HAP-1 (cell line): Measurements from ENCODE around the gene PPP1CA.
"Not testable (repeated sequence)": the region's sequence is repeated elsewhere in the genome, so short reads cannot be mapped to it uniquely, and the experiment has no call there.

Experiments used
- DNase-seq, 2 experiments: peaks; one replicate each; pipeline ENCODE4 v3.0.0-alpha.2; 2016 to 2020; ENCODE audit warnings: low spot score in 2 of 2
- H3K27me3 ChIP-seq: fragments of 250-450 bp; sonication (Bioruptor Pico); 2 replicates; pipeline ENCODE4 v1.5.1; 2020; ENCODE audit warnings: low read depth, mild to moderate bottlenecking, moderate library complexity
- H3K36me3 ChIP-seq: fragments of 250-450 bp; sonication (Bioruptor Pico); replicated peaks from 2 replicates; pipeline ENCODE4 v1.5.1; 2020; ENCODE audit warnings: mild to moderate bottlenecking
- H3K4me1 ChIP-seq: fragments of 250-450 bp; sonication (Bioruptor Pico); 2 replicates; pipeline ENCODE4 v1.5.1; 2020; ENCODE audit warnings: mild to moderate bottlenecking
- H3K4me3 ChIP-seq: fragments of 250-450 bp; sonication (Bioruptor Pico); 2 replicates; pipeline ENCODE4 v1.5.1; 2020; ENCODE audit warnings: mild to moderate bottlenecking, moderate library complexity
- H3K9me3 ChIP-seq: fragments of 250-450 bp; sonication (Bioruptor Pico); 2 replicates; pipeline ENCODE4 v1.5.1; 2020; ENCODE audit warnings: mild to moderate bottlenecking, moderate library complexity
- in situ Hi-C: fragments of 300-500 bp; cut with MboI; formaldehyde crosslinking; loops from 3 replicates; pipeline ENCODE4 v1.14.3; 2020; ENCODE audit warnings: low sequenced_read_pairs, inconsistent platforms, mixed read lengths

The PPP1CA gene

DNA sequence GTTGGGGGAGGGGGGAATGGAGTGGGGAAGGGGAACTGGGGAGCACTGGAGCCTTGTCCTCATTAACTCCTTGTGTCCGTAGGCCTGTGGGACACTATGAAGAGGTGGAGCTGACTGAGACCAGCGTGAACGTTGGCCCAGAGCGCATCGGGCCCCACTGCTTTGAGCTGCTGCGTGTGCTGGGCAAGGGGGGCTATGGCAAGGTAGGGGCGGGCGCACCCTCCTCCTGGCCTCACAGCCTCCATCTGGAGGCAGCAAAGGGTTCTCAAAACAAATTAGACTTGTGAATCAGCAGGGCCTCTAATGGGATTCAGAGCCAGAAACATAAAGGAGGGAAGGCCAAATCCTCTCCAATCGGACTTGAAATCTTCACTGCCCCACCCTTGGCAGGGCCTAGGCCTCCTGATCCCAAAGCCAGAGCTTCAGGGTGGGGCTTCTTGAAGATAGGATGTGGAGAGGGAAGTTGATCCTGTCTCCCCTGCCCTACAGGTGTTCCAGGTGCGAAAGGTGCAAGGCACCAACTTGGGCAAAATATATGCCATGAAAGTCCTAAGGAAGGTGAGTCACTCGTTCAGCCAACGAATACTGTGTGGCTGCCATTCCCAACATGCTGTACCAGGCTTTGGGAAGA lies 27.5 kb upstream of the PPP1CA start:
- Histone ChIP-seq H3K36me3 (peaks cover 31% of the 10 kb centered on the region), H3K4me1 (peaks cover 11% of the 10 kb centered on the region), H3K9me3 (no peaks in the 10 kb centered on the region), H3K4me3 (peak overlapping the region; percentile 87), H3K27me3 (no peaks in the 10 kb centered on the region)
- in situ Hi-C loops, result no loop called here
- DNase-seq, result no peak

GRCh38 chr11:67428052-67429001 lies 26.7 kb upstream of the PPP1CA start, which contains the start of gene RPS6KB2:
RPS6KB2 (plus strand) TSS chr11:67428494; CDS start chr11:67428546, 52 bp downstream.
- H3K4me1 ChIP-seq, result peaks cover 11% of the 10 kb centered on the region
- peaks cover 24% of the 10 kb centered on the region for H3K36me3 ChIP-seq
- no peaks in the 10 kb centered on the region for H3K27me3 ChIP-seq
- H3K4me3 ChIP-seq, result peak within 1 kb of the TSS; percentile 87
- in situ Hi-C loops, result no loop called here
- peak; percentile 95 to 99 for DNase-seq
- H3K9me3 ChIP-seq, result no peaks in the 10 kb centered on the region

GRCh38 chr11:67427364-67427859 lies 25.8 kb upstream of the PPP1CA start:
- H3K27me3 ChIP-seq, H3K9me3 ChIP-seq, DNase-seq, in situ Hi-C loops: not testable (repeated sequence)
- Histone ChIP-seq H3K4me1 (peaks cover 11% of the 10 kb centered on the region), H3K4me3 (peak overlapping the region; percentile 87), H3K36me3 (peaks cover 17% of the 10 kb centered on the region)

DNA sequence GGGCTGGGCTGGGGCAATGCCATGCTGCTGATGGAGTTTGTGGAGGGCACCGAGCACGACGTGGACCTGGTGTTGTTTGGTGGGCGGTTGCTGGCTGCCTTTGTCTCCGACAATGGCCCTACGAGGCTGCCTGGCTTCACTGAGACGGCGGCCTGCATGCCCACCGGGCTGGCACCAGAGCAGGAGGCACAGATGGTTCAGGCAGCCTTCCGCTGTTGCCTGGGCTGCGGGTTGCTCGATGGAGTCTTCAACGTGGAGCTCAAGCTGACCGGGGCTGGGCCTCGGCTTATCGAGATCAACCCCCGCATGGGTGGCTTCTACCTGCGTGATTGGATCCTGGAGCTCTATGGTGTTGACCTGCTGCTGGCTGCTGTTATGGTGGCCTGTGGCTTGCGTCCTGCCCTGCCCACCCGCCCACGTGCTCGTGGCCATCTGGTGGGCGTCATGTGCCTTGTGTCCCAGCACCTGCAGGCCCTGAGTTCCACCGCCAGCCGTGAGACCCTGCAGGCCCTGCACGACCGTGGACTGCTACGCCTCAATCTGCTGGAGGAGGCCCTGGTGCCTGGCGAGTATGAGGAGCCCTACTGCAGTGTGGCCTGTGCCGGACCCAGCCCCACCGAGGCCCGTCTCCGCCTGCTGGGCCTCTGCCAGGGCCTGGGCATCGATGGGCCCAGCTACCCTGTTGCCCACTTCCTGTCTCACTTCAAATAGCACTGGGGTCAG lies 22.4 kb upstream of the PPP1CA start:
- H3K36me3 ChIP-seq, result no peaks in the 10 kb centered on the region
- H3K9me3 ChIP-seq, result no peaks in the 10 kb centered on the region
- H3K4me1 ChIP-seq, result peaks cover 13% of the 10 kb centered on the region
- H3K4me3 ChIP-seq, result no peak overlapping the region
- in situ Hi-C loops, result no loop called here
- DNase-seq, result no peak
- H3K27me3 ChIP-seq, result no peaks in the 10 kb centered on the region

DNA sequence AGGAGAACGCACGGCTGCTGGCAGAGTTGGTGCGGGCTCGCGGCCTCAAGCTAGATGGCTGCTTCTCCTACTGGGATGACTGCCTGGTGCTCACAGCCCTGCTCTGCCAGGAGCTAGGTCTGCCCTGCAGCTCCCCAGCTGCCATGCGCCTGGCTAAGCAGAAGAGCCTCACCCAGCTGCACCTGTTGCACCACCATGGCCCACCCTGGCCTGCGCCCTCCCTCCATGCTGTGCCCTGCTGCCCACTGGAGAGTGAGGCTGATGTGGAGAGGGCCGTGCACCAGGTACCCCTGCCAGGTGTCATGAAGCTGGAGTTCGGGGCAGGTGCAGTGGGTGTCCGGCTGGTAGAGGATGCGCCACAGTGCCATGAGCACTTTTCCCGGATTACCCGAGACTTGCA lies 21.8 kb upstream of the PPP1CA start:
- no peaks in the 10 kb centered on the region for H3K27me3 ChIP-seq
- in situ Hi-C loops, result no loop called here
- H3K4me3 ChIP-seq, result no peak overlapping the region
- no peak for DNase-seq
- peaks cover 13% of the 10 kb centered on the region for H3K4me1 ChIP-seq
- no peaks in the 10 kb centered on the region for H3K36me3 ChIP-seq
- H3K9me3 ChIP-seq, result no peaks in the 10 kb centered on the region

DNA sequence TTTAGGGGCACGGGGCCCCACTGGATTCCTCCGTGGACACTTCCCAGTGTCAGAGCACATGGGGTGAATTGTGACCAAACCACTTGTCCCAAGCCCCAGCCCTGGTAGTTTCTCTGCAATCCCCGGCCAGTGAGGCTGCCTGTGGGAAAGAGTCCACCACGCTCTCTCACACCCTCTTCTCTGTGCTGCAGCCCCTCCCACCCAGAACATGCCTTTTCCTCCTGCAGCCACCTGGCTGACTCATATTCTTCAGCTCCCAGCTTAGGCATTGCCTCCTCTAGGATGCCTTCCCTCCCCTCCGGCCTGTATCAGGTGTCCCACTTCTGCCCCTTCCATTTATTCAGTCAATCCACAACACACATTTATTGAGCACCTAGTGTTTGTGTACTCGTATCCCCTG lies 21.2 kb upstream of the PPP1CA start:
- DNase-seq, result no peak
- H3K27me3 ChIP-seq, result no peaks in the 10 kb centered on the region
- H3K4me3 ChIP-seq, result no peak overlapping the region
- in situ Hi-C loops, result no loop called here
- H3K9me3 ChIP-seq, result no peaks in the 10 kb centered on the region
- peaks cover 13% of the 10 kb centered on the region for H3K4me1 ChIP-seq
- no peaks in the 10 kb centered on the region for H3K36me3 ChIP-seq

DNA sequence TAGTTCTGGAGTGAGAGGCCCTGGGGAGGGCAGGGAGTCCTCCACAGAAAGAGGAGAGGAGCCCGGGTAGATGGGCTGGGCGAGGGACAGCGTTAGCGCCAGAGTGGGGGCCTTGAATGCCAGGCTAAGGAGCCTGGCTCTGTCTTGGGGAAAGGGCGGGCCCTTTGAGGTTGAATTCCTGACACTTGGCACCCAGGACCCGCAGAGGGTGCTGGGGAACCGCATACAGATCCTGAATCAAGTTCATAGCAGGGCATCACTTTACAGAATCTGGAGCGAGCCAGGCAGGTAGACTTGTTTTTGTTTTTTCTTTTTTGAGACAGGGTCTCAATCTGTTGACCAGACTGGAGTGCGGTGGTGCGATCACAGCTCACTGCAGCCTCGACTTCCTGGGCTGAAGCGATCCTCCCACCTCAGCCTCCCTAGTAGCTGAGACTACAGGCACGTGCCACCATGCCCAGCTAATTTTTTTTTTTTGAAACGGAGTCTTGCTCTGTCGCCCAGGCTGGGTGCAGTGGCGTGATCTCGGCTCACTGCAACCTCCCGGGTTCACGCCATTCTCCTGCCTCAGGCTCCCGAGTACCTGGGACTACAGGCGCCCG lies 19.9 kb upstream of the PPP1CA start:
- Histone ChIP-seq H3K9me3 (no peaks in the 10 kb centered on the region), H3K4me3 (peak overlapping the region; percentile 29), H3K36me3 (no peaks in the 10 kb centered on the region), H3K4me1 (peaks cover 7% of the 10 kb centered on the region), H3K27me3 (no peaks in the 10 kb centered on the region)
- no peak for DNase-seq
- in situ Hi-C loops, result no loop called here

DNA sequence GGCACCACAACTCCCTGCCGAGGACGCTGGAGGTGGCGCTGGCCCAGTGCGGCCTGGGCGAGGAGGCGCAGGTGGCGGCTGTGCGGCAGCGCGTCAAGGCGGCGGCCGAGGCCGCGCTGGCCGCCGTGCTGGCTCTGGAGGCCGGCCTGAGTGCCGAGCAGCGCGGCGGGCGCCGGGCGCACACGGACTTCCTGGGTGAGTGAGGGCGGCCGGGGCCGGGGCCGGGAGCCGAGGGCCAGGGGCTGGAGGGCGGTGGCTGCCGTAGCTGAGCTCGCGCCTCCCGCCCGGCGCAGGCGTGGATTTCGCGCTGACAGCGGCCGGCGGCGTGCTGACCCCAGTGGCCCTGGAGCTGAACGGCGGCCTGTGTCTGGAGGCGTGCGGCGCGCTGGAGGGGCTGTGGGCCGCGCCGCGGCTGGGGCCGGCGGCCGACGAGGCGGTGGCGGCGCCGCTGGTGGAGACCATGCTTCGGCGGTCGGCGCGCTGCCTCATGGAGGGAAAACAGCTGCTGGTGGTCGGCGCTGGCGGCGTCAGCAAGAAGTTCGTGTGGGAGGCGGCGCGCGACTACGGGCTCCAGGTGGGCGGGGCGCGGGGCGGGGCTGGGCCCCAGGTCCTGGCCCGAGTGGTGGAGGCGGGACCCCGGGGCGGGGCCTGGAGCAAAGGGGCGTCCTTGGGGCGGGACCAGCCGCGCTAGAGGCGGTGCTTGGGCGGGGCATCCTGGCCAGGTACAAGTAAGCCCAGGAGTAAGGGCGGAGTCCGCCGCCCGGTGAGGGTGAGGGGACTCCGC lies 19.2 kb upstream of the PPP1CA start:
- Histone ChIP-seq H3K4me3 (peak overlapping the region; percentile 29), H3K9me3 (no peaks in the 10 kb centered on the region), H3K36me3 (no peaks in the 10 kb centered on the region), H3K27me3 (no peaks in the 10 kb centered on the region), H3K4me1 (peaks cover 7% of the 10 kb centered on the region)
- in situ Hi-C loops, result no loop called here
- DNase-seq, result peak; percentile 84 to 98

- Histone ChIP-seq H3K36me3 (no peaks in the 10 kb centered on the region), H3K4me3 (peak overlapping the region; percentile 29), H3K27me3 (no peaks in the 10 kb centered on the region), H3K4me1 (peaks cover 7% of the 10 kb centered on the region), H3K9me3 (no peaks in the 10 kb centered on the region)
- in situ Hi-C loops, result no loop called here
- no peak for DNase-seq
Measured at GRCh38 chr11:67420147-67420645, 18.5 kb upstream of the PPP1CA start.

DNA sequence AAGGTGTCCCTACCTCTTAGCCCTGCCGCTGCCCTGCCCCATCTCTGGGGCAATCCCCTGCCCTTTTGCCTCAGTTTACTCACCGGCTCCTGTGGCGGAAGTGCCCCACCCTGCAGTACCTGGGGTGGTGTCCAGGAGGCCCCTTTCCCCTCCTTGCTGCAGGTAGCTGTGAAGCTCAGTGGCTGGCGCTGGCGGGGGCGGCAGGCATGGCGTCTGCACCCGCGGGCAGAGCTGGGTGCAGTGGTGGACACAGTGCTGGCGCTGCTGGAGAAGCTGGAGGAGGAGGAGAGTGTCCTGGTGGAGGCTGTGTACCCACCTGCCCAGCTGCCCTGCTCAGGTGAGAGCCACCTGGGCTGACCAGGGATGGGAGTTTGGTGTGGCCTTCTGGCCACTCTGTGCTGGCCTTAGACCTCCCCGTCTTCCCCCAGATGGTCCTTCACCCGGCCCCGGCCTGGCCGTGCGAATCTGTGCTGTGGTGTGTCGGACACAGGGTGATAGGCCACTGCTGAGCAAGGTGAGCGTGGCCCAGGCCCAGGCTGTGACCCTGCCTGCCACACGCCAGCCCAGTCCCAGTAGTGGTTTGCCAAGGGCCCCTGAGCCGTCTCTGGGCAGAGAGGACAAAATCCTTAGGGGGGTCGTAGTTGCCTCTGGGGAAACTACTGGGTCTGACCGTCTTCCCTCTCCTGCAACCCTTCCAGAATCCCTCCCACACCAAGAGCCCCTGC lies 17.8 kb upstream of the PPP1CA start:
- DNase-seq, result no peak
- H3K9me3 ChIP-seq, result no peaks in the 10 kb centered on the region
- in situ Hi-C loops, result no loop called here
- no peak overlapping the region for H3K4me3 ChIP-seq
- no peaks in the 10 kb centered on the region for H3K27me3 ChIP-seq
- peaks cover 7% of the 10 kb centered on the region for H3K4me1 ChIP-seq
- H3K36me3 ChIP-seq, result no peaks in the 10 kb centered on the region

DNA sequence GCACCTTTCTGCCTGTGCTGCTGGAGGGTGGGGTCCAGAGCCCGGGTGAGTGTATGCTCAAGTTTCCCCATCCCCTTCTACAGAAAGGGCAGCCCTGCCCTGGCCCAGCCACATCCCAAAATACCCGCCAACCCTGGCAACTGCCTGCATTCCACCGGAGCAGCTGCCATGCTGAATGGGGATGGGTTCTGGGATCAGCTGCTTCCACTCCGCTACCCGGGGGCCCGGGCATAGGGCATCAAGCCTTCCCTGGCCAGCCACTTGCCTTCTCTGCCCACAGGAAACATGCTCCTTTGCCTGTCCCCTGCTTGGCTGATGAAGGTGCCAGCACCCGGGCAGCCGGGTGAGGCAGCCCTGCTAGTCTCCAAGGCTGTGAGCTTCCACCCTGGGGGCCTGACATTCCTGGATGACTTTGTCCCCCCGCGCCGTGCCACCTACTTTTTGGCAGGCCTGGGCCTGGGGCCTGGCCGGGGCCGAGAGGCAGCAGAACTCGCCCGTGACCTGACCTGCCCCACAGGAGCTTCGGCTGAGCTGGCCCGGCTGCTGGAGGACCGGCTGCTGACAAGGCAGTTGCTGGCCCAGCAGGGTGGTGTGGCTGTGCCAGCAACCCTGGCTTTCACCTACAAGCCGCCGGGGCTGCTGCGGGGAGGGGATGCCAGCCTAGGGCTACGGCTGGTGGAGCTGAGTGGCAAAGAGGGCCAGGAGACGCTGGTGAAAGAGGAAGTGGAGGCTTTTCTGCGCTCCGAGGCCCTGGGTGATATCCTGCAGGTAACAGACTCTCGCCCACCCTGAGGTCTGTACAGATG lies 17.0 kb upstream of the PPP1CA start:
- Histone ChIP-seq H3K4me3 (no peak overlapping the region), H3K4me1 (peaks cover 7% of the 10 kb centered on the region), H3K27me3 (no peaks in the 10 kb centered on the region), H3K9me3 (no peaks in the 10 kb centered on the region), H3K36me3 (no peaks in the 10 kb centered on the region)
- no peak for DNase-seq
- in situ Hi-C loops, result no loop called here
